Thyroid gland (tissue), 4 donors: ENCODE data around the gene MOV10. TPM values are rescaled to one million over a fixed set of nuclear protein-coding genes. Genes with fewer than 3 reads are reported as not detected.

ENCODE experiments used
- DNase-seq, 2 donors: peaks; one replicate each; pipeline ENCODE4 v3.0.0-alpha.2; 2019
- H3K27ac ChIP-seq, 3 donors: fragments of 200-600 bp; sonication (generic); 1 replicate in 2 of 3; 2 replicates in 1 of 3; pipeline ENCODE4 v1.5.1; 2016 to 2019; ENCODE audit warnings: mild to moderate bottlenecking in 1 of 3, moderate library complexity in 1 of 3
- H3K27me3 ChIP-seq: fragments of 200-600 bp; sonication (generic); one replicate; pipeline ENCODE4 v1.5.1; 2019
- H3K36me3 ChIP-seq, 2 donors: fragments of 200-600 bp; sonication (generic); one replicate each; pipeline ENCODE4 v1.5.1; 2016 to 2019
- H3K4me1 ChIP-seq, 2 donors: fragments of 200-600 bp; sonication (generic); one replicate each; pipeline ENCODE4 v1.5.1; 2017 to 2019
- H3K4me3 ChIP-seq, 3 donors: fragments of 200-600 bp; sonication (generic); replicated peaks in 1 of 3; 1 replicate in 2 of 3; 2 replicates in 1 of 3; pipeline ENCODE4 v1.5.1; 2016; ENCODE audit warnings: mild to moderate bottlenecking in 1 of 3
- H3K9me3 ChIP-seq: fragments of 200-600 bp; sonication (generic); one replicate; pipeline ENCODE4 v1.5.1; 2017
- CTCF ChIP-seq, 6 experiments: fragments of 200-600 bp in 3 of 6; fragments of 450-650 bp in 3 of 6; sonication (generic) in 3 of 6; IDR thresholded peaks; one replicate each; pipeline ENCODE4 v1.5.1; 2016 to 2019; ENCODE audit warnings: antibody characterized with exemption in 6 of 6, mild to moderate bottlenecking in 2 of 6, inconsistent platforms in 1 of 6, moderate library complexity in 1 of 6
- POLR2A ChIP-seq, 2 donors: fragments of 450-650 bp; IDR thresholded peaks; one replicate each; pipeline ENCODE4 v1.6.1; 2017; ENCODE audit warnings: antibody characterized with exemption in 2 of 2, mild to moderate bottlenecking in 2 of 2, moderate library complexity in 1 of 2
- WGBS, 2 donors: methylation state at CpG; one replicate each; pipeline ENCODE4 v1.1.5; 2017; 5-methylcytosine and 5-hydroxymethylcytosine counted together
- intact Hi-C: fragments of 100-400 bp; cut with DNase I; formaldehyde crosslinking; loops from one replicate; pipeline ENCODE4 v1.15.1; 2023
- total RNA-seq, 4 donors: library from RNA; depleted of rRNA; stranded (reverse); fragments of >200 nt; gene quantifications; one replicate each; pipeline ENCODE4 v1.2.3, GENCODE V29; 2016

The MOV10 gene
- total RNA-seq, 4 donors from 2014 or later = 20.2 to 27.7 (median 27.5) TPM

DNA sequence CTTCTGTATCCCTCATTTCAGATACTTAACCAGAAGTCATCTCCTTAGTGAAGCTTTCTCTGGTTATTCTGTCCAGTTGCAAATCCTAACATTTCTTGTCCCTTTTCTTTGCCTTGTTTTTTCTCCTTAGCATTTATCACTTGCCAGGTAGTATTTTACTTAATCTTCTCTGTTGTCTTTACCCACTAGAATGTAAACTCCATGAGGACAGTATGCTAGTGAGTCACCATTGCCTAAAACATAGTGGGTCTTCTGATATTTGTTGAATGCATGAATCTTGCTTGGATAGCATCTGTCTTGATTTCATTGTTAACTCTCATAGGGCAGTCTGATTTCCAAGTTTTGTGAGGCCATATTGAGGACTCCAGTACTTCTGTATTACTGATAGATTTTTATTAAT, 45.2 kb upstream of the MOV10 start:
- H3K4me1 ChIP-seq = peaks cover 19 to 34% of the 10 kb centered on the region in 2 donors
- no peak overlapping the region for H3K27ac ChIP-seq
- no peak for DNase-seq

GRCh38 chr1:112633628-112634027, 40.8 kb upstream of the MOV10 start:
- Histone ChIP-seq H3K36me3 (no peaks in the 10 kb centered on the region), H3K9me3 (no peaks in the 10 kb centered on the region), H3K4me1 (peaks cover 24 to 37% of the 10 kb centered on the region in 2 donors), H3K27me3 (no peaks in the 10 kb centered on the region), H3K4me3 (no peak overlapping the region), H3K27ac (no peak overlapping the region)
- DNase-seq = no peak
- 88 to 92% methylated on average over 2 of the region's 2 CpGs for WGBS, 2 donors
- no peak for TF ChIP-seq CTCF (IDR thresholded peaks at IDR 0.05)
- no peak for TF ChIP-seq POLR2A (IDR thresholded peaks at IDR 0.05)
- intact Hi-C loops = no loop called here

More for the DNA sequence above, 45.2 kb upstream of the MOV10 start:
- Histone ChIP-seq H3K36me3 (no peaks in the 10 kb centered on the region), H3K4me3 (no peak overlapping the region), H3K9me3 (no peaks in the 10 kb centered on the region), H3K27me3 (no peaks in the 10 kb centered on the region)
- TF ChIP-seq POLR2A (IDR thresholded peaks at IDR 0.05) = no peak
- TF ChIP-seq CTCF (IDR thresholded peaks at IDR 0.05) = no peak
- intact Hi-C loops = no loop called here

DNA sequence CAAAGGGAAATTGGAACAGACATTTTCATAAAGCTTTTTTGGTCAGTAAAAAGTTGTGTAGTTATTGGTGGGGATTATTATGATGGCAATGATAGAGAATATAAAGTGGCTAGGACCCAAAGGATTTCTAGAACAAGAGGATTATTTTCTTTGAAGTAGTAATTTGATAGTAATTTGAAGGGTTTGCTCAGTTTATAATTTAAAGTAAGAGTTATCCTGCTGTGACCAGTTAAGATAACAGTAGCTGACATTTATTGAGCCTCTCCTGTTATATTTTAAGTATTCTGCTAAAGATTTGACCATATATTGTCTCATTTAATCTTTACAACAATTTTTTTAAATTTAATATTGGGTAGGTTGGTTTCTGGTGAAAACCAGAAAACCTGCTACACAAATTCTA, 40.1 kb upstream of the MOV10 start:
- TF ChIP-seq POLR2A (IDR thresholded peaks at IDR 0.05) (no peak), CTCF (IDR thresholded peaks at IDR 0.05) (no peak)
- Histone ChIP-seq H3K4me1 (peaks cover 21 to 37% of the 10 kb centered on the region in 2 donors), H3K27ac (no peak overlapping the region)

GRCh38 chr1:112636056-112636455, 38.4 kb upstream of the MOV10 start:
- Histone ChIP-seq H3K36me3 (no peaks in the 10 kb centered on the region), H3K27me3 (no peaks in the 10 kb centered on the region), H3K4me1 (peaks cover 21 to 37% of the 10 kb centered on the region in 2 donors), H3K27ac (peak overlapping the region in 2 of 3 donors; percentile 17 to 78), H3K4me3 (no peak overlapping the region), H3K9me3 (no peaks in the 10 kb centered on the region)
- TF ChIP-seq CTCF (IDR thresholded peaks at IDR 0.05) (no peak), POLR2A (IDR thresholded peaks at IDR 0.05) (no peak)
- intact Hi-C loops = no loop called here
- 88 to 89% methylated on average over 2 of the region's 2 CpGs for WGBS, 2 donors
- no peak for DNase-seq

More for the DNA sequence above, 40.1 kb upstream of the MOV10 start:
- no peak overlapping the region for H3K4me3 ChIP-seq
- intact Hi-C loops = no loop called here
- H3K9me3 ChIP-seq = no peaks in the 10 kb centered on the region
- no peaks in the 10 kb centered on the region for H3K27me3 ChIP-seq
- DNase-seq = no peak
- H3K36me3 ChIP-seq = no peaks in the 10 kb centered on the region

DNA sequence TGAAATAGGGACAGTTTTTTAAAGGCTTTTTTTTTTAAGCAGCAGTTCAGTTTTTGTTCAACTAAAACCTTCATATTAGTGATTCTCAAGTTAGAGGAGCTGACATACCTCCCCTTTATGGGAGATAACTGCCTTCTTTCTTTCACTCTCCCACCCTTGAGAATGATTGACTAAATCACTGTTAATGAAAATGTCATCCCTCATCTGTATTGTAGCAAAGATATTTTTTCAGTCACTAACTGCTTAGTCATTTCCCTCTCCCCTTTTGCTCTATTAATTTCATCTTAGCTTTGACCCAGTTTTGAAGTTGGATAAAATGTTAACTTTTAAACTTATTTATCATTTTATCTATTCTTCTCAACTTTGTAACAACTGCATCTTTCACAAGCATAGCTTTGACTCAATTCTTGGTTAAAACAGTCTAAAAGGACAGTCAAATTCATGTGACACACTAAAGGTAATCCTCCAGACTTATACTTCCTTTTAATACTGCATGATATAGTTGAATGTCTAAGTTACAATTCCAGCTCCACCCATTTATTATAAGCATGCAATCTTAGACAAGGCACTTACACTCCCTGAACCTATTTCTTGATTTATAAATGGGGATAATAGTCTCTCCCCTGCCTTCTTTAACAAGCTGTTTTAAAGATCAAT, 37.7 kb upstream of the MOV10 start:
- Histone ChIP-seq H3K27me3 (no peaks in the 10 kb centered on the region), H3K27ac (peak overlapping the region in 2 of 3 donors; percentile 17 to 78), H3K4me1 (peaks cover 21 to 37% of the 10 kb centered on the region in 2 donors), H3K4me3 (no peak overlapping the region), H3K9me3 (no peaks in the 10 kb centered on the region), H3K36me3 (no peaks in the 10 kb centered on the region)
- DNase-seq = no peak
- TF ChIP-seq POLR2A (IDR thresholded peaks at IDR 0.05) (no peak), CTCF (IDR thresholded peaks at IDR 0.05) (no peak)
- intact Hi-C loops = no loop called here
